Stimulated activated CD8-positive, alpha-beta memory T cell treated with anti-CD3 and anti-CD28 coated beads, Interleukin-15, amount 100 ng/mL, for 1 hour (primary cell): Measurements from ENCODE around the gene TSPAN18.

Source experiments
- DNase-seq: peaks from one replicate; pipeline ENCODE4 v3.0.0-alpha.2; 2020; ENCODE audit warnings: low read depth

The TSPAN18 gene

GRCh38 chr11:44980533-44981427, 254.0 kb downstream of the TSPAN18 start:
- DNase-seq: no peak
